Vagina (tissue), 2 donors: ENCODE measurements around the gene BSPRY.
"Not testable (repeated sequence)": the region's sequence is repeated elsewhere in the genome, so short reads cannot be mapped to it uniquely, and the experiment has no call there.

ENCODE experiments used
- POLR2A ChIP-seq, 2 donors: fragments of 450-650 bp; IDR thresholded peaks; one replicate each; pipeline ENCODE4 v1.6.1; 2017; ENCODE audit warnings: antibody characterized with exemption in 2 of 2, mild to moderate bottlenecking in 2 of 2, moderate library complexity in 2 of 2
- POLR2AphosphoS5 ChIP-seq, 2 donors: sonication (generic); formaldehyde crosslinking; IDR thresholded peaks; one replicate each; pipeline ENCODE4 v1.9.0; 2017; ENCODE audit warnings: antibody characterized with exemption in 2 of 2, mild to moderate bottlenecking in 2 of 2, low read depth in 1 of 2; ENCODE audit not compliant: insufficient read depth in 1 of 2
- TF ChIP-seq, protein P1 (sequence below), 3 experiments: fragments of 450-650 bp in 2 of 3; fragments of 200-600 bp in 1 of 3; sonication (generic) in 1 of 3; IDR thresholded peaks; one replicate each; pipeline ENCODE4 v1.5.1; 2017 to 2019; ENCODE audit warnings: antibody characterized with exemption in 3 of 3, mild to moderate bottlenecking in 2 of 3, moderate library complexity in 2 of 3

DNA sequence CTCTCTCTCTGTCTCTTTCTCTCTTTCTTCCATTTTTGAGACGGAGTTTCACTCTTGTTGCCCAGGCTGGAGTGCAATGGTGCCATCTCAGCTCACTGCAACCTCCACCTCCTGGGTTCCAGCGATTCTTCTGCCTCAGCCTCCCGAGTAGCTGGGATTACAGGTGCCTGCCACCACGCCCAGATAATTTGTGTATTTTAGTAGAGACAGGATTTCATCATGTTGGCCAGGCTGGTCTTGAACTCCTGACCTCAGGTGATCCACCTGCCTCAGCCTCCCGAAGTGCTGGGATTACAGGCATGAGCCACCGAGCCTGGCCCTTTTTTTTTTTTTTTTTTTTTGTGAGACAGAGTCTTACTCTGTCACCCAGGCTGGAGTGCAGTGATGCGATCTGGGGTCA, 32.1 kb downstream of the BSPRY start:
- TF ChIP-seq, protein P1, sequence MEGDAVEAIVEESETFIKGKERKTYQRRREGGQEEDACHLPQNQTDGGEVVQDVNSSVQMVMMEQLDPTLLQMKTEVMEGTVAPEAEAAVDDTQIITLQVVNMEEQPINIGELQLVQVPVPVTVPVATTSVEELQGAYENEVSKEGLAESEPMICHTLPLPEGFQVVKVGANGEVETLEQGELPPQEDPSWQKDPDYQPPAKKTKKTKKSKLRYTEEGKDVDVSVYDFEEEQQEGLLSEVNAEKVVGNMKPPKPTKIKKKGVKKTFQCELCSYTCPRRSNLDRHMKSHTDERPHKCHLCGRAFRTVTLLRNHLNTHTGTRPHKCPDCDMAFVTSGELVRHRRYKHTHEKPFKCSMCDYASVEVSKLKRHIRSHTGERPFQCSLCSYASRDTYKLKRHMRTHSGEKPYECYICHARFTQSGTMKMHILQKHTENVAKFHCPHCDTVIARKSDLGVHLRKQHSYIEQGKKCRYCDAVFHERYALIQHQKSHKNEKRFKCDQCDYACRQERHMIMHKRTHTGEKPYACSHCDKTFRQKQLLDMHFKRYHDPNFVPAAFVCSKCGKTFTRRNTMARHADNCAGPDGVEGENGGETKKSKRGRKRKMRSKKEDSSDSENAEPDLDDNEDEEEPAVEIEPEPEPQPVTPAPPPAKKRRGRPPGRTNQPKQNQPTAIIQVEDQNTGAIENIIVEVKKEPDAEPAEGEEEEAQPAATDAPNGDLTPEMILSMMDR (IDR thresholded peaks at IDR 0.05) = not testable (repeated sequence)
- not testable (repeated sequence) for TF ChIP-seq POLR2A (IDR thresholded peaks at IDR 0.05); POLR2AphosphoS5 (IDR thresholded peaks at IDR 0.05; ENCODE audit: insufficient read depth in 1 of 2, low read depth in 1 of 2)
